DND-41 (cell line): ENCODE results near the gene TMIE.

Experiments
- ATAC-seq: fragments of 200-7000 bp; cut with Tn5 transposase; 3 replicates; pipeline ENCODE4 v1.9.1; 2021; ENCODE audit warnings: low read depth; ENCODE audit not compliant: insufficient read depth
- DNase-seq: peaks from one replicate; pipeline ENCODE4 v3.0.0-alpha.2; 2020
- H2AFZ ChIP-seq: 2 replicates; pipeline ENCODE4 v1.6.0; 2012; ENCODE audit warnings: low read depth, low read length
- H3K27ac ChIP-seq: 2 replicates; pipeline ENCODE4 v1.5.1; 2012; ENCODE audit warnings: low read length, inconsistent platforms
- H3K27me3 ChIP-seq: fragments of 200-600 bp; sonication (generic); 2 replicates; pipeline ENCODE4 v1.6.0; 2012; ENCODE audit warnings: low read length, mild to moderate bottlenecking, inconsistent platforms; ENCODE audit not compliant: insufficient read depth, poor library complexity
- H3K36me3 ChIP-seq: 2 replicates; pipeline ENCODE4 v1.5.1; 2012; ENCODE audit warnings: low read length, inconsistent platforms; ENCODE audit not compliant: insufficient read depth
- H3K4me1 ChIP-seq: 2 replicates; pipeline ENCODE4 v1.5.1; 2012; ENCODE audit warnings: mild to moderate bottlenecking, low read length; ENCODE audit not compliant: insufficient read depth
- H3K4me2 ChIP-seq: 2 replicates; pipeline ENCODE4 v1.6.0; 2012; ENCODE audit warnings: mild to moderate bottlenecking, moderate library complexity, low read length, inconsistent platforms; ENCODE audit not compliant: insufficient read depth
- H3K4me3 ChIP-seq, 2 experiments: fragments of 200-600 bp in 1 of 2; shearing (Covaris generic) in 1 of 2; 2 replicates each; pipeline ENCODE4 v1.5.1; 2012 to 2016; ENCODE audit warnings: inconsistent platforms in 2 of 2, low read length in 2 of 2, mild to moderate bottlenecking in 2 of 2, low read depth in 1 of 2, moderate library complexity in 1 of 2
- H3K79me2 ChIP-seq: 2 replicates; pipeline ENCODE4 v1.6.0; 2012; ENCODE audit warnings: low read length, inconsistent platforms; ENCODE audit not compliant: insufficient read depth
- H3K9ac ChIP-seq: 2 replicates; pipeline ENCODE4 v1.6.0; 2012; ENCODE audit warnings: low read depth, mild to moderate bottlenecking, inconsistent platforms, low read length, moderate library complexity
- H3K9me3 ChIP-seq: 2 replicates; pipeline ENCODE4 v1.5.1; 2012; ENCODE audit warnings: low read length, moderate library complexity, mild to moderate bottlenecking, inconsistent platforms; ENCODE audit not compliant: insufficient read depth, severe bottlenecking
- H4K20me1 ChIP-seq: 2 replicates; pipeline ENCODE4 v1.6.0; 2012; ENCODE audit warnings: low read length; ENCODE audit not compliant: insufficient read depth
- CTCF ChIP-seq: IDR thresholded peaks from 2 replicates; pipeline ENCODE4 v1.5.1; 2012; ENCODE audit warnings: borderline replicate concordance, low read length, moderate library complexity, mild to moderate bottlenecking; ENCODE audit not compliant: poor library complexity, severe bottlenecking; ENCODE audit errors: extremely low read depth
- EZH2 ChIP-seq: IDR thresholded peaks from 3 replicates; pipeline ENCODE4 v1.6.1; 2012; ENCODE audit warnings: borderline replicate concordance, low read depth, mild to moderate bottlenecking, moderate library complexity, low read length, inconsistent platforms; ENCODE audit not compliant: severe bottlenecking

TMIE gene

GRCh38 chr3:46659285-46659684 lies 41.9 kb upstream of the TMIE start:
- Histone ChIP-seq H3K27ac (no peak overlapping the region), H3K79me2 (no peaks in the 10 kb centered on the region), H3K27me3 (no peaks in the 10 kb centered on the region), H4K20me1 (no peaks in the 10 kb centered on the region), H3K4me3 (no peak overlapping the region), H3K4me1 (no peaks in the 10 kb centered on the region), H3K9me3 (no peaks in the 10 kb centered on the region), H3K4me2 (no peak overlapping the region), H2AFZ (no peak overlapping the region), H3K36me3 (no peaks in the 10 kb centered on the region), H3K9ac (no peak overlapping the region)
- DNase-seq = no peak
- TF ChIP-seq EZH2 (no peak), CTCF (no peak)
- 0 out of 3 replicates have a peak, but pooled peaks have one; percentile 20 for ATAC-seq

- TF ChIP-seq EZH2 (no peak), CTCF (no peak)
- no peak overlapping the region for H3K4me2 ChIP-seq
These were observed 41.2 kb upstream of the TMIE start for GRCh38 chr3:46660003-46660402.

GRCh38 chr3:46660543-46661523 lies 40.4 kb upstream of the TMIE start:
- H3K4me1 ChIP-seq = no peaks in the 10 kb centered on the region
- peak; percentile 27 for TF ChIP-seq CTCF
- TF ChIP-seq EZH2 = no peak
- H4K20me1 ChIP-seq = no peaks in the 10 kb centered on the region
- no peak for ATAC-seq
- H3K4me3 ChIP-seq = no peak overlapping the region
- no peak for DNase-seq
- no peak overlapping the region for H3K4me2 ChIP-seq
- H3K27me3 ChIP-seq = no peaks in the 10 kb centered on the region
- H3K9me3 ChIP-seq = no peaks in the 10 kb centered on the region
- no peak overlapping the region for H2AFZ ChIP-seq
- no peak overlapping the region for H3K9ac ChIP-seq
- H3K79me2 ChIP-seq = no peaks in the 10 kb centered on the region
- H3K27ac ChIP-seq = no peak overlapping the region
- H3K36me3 ChIP-seq = no peaks in the 10 kb centered on the region

More at GRCh38 chr3:46660003-46660402, 41.2 kb upstream of the TMIE start:
- no peak overlapping the region for H3K27ac ChIP-seq
- no peaks in the 10 kb centered on the region for H3K9me3 ChIP-seq
- DNase-seq (peak; percentile 2), ATAC-seq (no peak)
- no peaks in the 10 kb centered on the region for H3K79me2 ChIP-seq
- H4K20me1 ChIP-seq = no peaks in the 10 kb centered on the region
- H3K4me1 ChIP-seq = no peaks in the 10 kb centered on the region
- no peak overlapping the region for H3K9ac ChIP-seq
- H2AFZ ChIP-seq = no peak overlapping the region
- no peaks in the 10 kb centered on the region for H3K36me3 ChIP-seq
- no peaks in the 10 kb centered on the region for H3K27me3 ChIP-seq
- no peak overlapping the region for H3K4me3 ChIP-seq
